HG03108 (cell line): ENCODE results near the gene RPN1.
"Not testable (repeated sequence)": the region's sequence is repeated elsewhere in the genome, so short reads cannot be mapped to it uniquely, and the experiment has no call there.

Experiments
- ATAC-seq: cut with Tn5 transposase; IDR thresholded peaks from one replicate; pipeline ENCODE4 v1.9.1; 2021; ENCODE audit warnings: moderate library complexity; ENCODE audit not compliant: unreplicated experiment

The RPN1 gene

DNA sequence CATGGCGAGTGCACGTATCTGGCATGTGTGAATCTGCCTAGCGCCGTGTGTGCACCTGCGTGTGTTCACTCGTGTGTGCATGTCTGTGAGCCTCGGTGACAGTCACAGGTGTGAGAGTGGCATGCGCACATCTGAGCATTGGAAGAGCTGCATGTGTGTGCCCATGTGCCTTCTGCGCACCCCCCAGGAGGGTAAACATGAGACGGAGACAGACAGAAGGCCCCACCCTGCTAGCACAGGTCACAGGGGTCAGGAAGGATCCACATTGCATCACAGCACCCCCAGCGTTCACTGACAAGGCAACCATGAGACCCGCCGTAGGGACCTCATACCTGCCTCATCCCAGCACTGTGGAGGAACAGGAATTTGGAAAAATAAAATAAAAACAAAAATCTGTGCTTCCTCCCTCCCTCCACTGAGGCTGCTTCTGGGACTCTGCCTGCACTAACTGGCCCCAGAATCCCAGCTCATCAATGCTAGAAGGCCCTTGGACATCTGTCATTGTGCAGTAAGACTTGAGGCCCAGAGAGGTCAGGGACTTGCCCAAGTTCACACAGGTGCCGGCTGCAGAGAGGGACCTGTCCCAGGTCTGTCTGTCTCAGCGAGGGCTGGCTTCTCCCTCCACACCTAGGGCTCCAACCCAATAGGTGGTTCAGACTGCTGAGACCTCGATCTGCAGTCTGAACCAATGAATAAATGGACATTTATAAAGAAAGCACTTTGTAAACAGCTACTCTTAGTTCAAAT is 37.4 kb downstream of the RPN1 start:
- no peak for ATAC-seq

DNA sequence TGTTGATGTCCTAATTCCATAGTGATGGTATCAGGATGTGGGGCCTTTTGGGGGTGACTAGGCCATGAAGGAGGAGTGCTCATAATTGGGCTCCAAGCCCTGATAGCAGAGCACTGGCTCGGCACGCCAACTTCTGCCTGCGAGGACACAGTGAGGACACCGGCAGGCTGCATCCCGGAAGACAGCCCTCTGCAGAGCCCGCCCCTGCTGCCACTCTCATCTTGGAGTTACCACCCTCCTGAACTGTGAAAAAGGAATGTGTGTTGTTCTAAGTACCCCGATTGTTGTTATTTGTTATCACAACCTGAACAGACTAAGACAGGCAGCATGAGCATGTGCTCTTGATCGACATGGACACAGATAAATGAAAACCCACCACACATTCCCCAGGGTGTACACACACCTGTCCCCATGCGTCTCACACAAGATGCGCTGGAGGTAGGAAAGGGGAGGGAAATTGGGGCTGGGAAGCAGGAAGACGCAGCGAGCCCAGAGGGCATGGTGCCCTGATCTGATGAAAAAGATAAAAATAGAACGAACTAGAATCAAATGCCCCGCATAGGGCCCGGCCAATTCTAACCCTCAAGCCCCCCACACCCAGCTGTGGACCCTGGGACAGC is 40.1 kb downstream of the RPN1 start:
- ATAC-seq: no peak

DNA sequence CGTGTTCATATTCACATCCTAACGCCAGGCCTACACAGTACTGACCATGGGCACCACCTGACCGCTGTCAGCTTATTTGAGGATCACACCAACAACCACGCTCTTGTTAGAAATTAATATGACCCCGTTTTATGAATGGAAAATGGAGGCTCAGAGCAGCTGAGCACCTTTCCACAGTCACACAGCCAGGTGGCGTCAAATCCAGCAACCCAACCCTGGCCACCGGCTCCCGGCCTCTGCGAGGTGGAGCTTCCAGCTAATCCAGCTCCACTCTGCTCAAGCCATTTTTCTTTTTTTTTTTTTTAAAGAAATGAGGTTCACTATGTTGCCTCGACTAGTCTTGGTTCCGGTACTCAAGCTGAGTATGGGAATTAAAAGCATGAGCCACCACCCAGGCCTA is 41.3 kb downstream of the RPN1 start:
- ATAC-seq: no peak

DNA sequence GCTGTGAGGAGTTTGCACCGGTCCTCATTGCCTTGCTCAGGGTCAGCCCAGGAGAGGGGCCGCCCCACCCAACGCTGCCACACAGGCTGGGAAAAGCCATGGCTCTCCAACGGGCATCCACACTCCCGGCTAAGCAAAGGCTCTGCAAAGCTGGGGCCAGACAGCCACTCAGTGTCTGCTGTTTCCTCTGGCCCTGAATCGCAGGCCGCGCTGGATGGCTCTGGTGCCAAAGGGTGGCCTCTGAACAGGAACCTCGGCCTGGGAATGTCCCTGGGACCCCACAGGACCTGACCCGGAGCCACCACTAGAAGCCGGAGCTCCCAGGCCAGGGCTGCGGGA is 42.9 kb downstream of the RPN1 start:
- no peak for ATAC-seq

DNA sequence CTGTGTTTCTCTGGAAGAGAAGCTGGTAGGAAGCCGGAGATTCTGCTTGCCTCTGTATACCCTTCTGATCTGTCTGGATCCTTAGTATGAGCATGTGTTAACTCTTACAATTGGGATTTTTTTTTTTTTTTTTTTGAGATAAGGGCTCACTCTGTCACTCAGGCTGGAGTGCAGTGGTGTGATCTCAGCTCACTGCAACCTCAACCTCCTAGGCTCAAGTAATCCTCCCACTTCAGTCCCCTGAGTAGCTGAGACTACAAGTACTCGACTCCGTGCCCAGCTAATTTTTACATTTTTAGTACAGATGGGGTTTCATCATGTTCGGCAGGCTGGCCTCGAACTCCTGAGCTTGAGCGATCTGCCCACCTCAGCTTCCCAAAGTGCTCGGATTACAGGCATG is 44.5 kb downstream of the RPN1 start:
- no peak for ATAC-seq

DNA sequence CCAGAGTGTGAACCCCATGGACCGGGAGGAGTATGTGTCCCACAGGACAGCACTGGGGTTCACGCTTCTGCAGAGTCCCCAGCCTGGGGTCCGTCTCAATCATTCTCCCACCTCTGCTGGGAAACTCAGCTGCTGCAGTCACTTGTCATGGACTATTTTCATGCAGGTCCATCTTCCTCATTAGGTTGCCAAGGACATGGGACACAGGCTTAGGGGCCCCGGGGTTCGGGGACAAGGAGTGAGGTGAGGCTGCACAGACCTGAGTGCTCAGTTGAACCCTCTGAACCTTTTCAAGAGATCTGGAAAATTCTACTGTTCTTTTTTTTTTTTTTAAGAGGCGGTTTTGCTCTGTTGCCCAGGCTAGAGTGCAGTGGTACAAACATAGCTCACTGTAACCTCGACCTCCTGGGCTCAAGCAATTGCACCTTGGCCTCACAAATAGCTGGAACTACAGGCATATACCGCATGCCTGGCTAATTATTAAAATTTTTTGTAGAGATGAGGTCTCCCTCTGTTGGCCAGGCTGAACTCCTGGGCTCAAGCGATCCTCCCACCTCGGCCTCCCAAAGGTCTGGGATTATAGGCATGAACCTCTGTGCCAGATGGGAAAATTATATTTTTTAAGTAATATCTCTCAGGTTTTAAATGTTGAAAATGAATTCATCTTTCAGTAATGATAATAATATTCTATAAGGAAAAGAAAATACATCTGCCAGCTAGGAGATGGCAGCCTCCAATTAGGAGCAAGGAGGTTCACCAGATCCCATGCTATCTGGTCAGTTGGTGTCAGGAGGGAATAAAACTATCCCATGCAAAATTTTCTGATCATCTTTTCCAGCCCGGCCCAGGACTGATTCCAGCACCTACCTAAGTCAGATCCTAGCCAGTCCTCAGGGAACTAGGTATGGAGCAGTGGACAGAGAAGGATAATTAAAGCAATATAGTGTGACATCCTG is 45.2 kb downstream of the RPN1 start:
- ATAC-seq: no peak

DNA sequence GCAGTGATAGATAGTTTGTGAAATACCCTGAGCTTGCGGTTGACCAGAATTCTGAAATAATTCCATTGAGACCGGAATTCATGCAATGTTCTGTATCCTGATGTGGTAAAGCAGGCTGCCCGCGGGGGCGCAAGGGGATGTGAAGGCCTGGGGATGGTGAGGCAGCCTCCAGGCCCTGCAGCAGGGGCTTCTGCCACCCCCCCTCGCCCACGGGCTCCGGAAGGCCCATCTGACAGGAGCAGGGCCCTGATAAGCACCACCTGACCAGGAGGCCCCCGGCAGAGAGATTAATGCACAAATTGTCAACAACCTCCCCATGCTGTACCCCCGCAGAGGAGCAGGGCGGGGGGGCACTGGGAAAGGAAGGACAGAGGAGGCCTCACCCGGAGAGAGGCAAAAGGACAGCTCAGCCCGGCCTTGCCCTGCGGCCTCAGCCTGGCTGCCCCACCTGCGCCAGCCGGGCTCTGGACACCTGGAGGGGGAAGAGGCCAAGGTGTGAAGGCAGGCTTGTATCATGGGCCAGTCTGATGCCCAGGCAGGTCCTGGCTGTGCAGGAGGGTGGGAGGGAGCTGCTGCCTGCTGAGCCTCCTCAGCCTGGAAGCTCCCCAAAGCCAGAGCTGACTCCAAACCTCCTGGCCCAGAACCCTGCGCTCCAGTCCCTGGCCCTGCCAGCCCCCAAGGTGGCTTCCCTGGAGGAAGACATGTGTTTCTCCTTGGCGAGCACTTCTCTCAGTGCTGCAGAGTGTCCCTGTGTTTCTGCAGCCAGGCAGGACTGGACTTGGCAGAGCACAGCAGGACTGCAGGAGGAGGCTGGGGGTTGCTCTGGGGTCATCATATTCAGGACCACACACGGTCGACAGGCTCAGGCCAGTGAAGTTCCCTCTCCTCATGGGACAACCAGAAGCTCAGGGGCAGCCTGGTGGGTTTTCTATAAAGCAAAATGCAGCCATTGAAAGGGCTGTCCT is 46.5 kb downstream of the RPN1 start:
- ATAC-seq: no peak

DNA sequence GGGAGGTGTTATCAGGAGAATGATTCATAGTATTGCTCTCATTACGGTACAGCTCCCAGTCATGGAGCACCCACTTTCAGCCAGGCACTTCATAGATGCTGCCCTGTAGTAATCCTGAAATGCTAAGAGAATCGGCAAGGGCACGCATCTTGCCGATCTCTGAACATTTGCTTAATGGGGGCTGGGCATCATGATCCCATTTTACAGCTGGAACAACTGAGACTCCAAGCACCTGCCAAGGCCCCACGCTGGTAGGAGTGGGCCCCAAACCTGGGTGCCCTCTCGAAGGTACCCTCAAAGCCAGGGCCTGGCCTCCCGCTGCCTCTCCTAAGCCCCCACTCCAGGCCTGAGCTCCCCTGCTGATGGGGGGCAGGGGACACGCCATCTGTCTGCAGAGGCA is 47.3 kb downstream of the RPN1 start:
- ATAC-seq: no peak

DNA sequence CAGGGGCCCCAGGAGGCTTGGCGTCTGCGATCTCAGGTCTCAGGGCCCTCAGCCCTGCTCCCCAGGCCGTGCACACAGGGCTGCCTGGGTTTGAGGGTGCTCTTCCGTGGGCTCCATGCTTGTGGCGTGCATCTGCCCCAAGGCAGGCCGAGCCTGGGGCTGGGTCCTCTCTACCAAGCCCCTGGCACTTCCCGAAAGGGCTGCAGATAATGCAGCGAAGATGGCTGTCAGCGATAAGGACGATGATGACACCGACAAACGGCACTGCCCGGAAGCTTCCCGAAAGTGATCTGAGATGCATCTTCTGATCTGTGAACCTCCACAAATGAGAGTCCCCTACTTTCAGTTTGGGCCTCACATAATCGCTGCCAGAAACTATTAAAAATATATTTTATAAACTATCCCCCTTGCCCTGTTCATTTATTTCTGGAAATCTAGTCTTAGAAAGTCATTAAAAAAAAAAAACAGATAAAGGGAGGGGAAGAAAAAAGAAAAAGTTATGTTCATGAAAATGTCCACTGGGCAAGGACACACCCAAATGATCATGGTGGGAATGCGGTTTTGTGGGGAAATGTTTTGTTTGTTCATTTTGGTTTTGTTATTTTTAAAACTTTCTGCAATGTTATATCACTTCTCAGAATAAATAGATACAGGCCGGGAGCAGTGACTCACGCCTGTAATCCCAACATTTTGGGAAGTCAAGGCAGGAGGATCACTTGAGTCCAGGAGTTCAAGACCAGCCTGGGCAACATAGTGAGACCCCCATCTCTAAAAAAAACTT is 51.5 kb downstream of the RPN1 start:
- ATAC-seq: no peak

DNA sequence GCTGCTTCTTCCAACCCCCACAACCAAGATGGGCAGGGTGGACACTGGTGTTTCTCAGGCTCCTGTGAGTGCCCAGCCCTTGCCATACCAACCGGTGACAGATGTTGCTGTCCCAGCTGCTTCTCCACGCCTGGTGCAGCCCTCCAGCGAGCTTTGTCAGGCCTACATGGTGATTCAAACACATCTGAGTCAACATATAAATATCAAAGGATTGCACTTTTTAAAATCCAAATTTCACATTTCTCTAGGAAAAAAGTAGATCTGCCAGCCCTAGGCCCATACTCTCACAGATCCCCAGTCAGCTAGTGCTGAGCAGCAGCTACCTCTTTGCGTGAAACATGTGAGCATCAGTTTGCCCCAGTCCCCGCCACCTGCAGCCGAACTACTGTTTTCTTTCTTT is 52.7 kb downstream of the RPN1 start:
- no peak for ATAC-seq

DNA sequence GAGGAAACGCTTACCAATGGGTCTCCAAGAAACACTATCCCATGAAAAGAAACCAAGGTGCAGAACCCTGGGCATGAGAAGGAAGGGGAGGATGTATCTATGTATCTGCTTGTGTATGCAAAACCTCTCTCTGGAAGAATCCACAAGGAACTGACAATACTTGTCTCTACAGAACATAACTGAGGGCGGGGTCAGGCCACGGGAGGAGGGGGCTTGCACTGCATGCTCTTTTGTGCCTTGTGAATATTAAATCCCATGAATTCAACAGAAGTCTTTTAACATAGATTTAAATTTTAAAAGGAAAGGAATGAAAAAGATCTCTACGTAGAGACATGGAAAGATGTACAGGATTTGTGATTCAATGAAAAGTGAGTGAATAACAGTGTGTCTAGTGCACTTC is 57.8 kb downstream of the RPN1 start:
- ATAC-seq: no peak

DNA sequence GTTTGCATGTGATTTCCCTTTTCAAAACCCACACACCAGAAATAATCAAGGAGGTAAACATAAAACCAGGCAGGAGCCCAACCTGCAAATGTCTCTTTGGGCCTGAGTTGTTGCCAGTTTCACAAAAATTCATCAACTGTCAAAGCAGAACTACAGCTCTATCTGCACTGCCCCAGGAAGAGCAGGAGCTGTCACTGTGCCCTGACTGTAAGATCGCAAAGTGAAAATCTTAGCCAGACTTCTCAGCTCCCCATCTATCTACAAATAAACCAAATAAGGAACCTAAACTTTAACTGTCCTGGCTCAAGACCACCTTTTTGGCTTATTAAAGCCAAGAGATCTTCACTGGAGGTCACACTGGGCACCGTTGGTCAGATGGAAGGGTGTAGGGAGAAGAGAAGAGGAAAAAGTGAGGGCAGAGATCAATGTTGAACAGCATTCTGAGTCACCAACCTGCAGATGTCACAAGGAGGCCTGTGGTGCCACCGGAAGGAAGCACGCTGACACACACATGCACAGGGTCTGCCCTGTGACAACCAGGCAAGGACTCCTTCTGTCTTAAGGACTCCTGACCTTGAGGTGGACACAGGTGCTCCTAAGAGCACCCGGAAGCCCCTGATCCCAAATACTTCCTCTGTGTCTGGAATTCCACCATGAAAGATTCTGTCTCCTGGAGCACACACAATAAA is 58.7 kb downstream of the RPN1 start:
- no peak for ATAC-seq

DNA sequence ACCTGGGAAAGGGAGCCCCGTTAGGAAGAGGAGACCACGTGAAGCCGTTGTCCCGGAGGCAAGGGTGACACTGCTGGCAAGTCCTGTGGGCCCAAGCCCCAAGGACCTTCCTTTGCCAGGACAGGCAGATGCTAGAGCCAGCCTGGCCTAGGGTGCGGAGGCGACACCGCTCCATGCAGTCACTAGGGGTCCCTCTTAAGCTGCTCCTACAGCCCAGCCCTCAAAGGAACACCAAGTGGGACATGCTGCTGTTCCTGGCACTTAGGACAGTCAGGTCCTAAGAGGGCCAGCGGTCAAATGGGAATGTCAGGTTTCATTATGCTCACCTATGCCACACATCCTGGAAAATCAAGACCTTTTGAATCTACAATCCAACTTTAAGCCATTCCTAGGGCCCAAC is 59.7 kb downstream of the RPN1 start:
- no peak for ATAC-seq

DNA sequence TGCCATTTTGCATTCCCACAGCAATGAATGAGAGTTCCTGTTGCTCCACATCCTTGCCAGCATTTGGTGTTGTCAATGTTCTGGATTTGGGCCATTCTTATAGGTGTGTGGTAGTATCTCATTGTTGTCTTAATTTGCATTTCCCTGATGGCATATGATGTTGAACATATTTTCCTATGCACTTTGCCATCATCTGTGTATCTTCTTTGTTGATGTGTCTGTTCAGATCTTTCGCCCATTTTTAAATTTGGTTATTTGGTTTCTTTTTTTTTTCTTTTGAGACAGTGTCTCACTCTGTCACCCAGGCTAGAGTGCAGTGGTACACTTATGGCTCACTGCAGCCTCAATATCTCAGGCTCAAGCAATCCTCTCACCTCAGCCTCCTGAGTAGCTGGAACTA is 60.6 kb downstream of the RPN1 start:
- not testable (repeated sequence) for ATAC-seq

DNA sequence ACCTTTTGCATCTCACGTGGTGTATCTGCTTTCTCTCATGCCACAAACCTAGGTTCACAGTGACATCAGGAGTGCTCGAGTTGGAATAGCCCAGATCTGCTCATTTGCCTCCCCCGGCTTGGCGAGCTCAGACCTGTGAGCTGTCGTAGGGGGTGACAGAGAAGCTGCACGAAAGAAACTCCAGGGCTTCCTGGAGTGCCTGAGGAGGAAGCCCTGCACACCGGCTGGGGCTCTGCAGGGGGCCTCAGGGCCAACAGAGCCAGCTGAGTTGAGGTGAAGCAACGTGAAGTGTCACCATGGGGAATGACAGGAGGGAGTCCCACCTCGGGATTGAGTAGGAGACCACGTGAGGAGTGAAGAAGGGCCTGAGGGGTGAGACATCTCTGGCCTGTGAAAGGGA is 62.5 kb downstream of the RPN1 start:
- no peak for ATAC-seq

DNA sequence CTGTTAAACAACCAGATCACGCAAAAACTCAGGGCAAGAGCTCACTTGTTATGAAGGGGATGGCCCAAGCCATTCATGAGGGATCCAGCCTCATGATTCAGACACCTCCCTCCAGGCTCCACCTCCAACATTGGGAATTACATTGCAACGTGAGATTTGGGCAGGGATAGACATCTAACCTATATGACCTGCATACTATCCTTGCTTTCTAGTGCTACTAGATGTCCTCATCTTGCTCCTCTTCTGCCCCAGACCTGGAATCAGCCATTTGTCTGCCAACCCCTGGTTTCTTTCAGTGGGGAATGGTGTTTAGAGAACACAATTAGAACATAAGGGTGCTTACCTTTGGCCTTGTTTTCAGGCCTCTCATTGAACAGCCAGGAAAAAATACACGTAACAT is 63.2 kb downstream of the RPN1 start:
- ATAC-seq: no peak

DNA sequence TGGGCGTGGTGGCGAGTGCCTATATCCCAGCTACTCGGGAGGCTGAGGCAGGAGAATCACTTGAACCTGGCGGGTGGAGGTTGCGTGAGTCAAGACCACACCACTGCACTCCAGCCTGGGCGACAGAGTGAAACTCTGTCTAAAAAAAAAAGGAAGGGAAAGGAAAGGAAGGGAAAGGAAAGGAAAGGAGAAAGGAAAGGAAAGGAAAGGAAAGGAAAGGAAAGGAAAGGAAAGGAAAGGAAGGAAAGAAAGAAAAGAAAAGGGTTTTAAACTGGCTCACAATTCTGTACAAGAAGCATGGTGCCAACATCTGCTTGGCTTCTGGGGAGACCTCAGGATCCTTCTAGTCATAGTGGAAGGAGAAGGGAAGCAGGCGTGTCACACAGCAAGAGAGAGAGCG is 63.7 kb downstream of the RPN1 start:
- ATAC-seq: not testable (repeated sequence)

DNA sequence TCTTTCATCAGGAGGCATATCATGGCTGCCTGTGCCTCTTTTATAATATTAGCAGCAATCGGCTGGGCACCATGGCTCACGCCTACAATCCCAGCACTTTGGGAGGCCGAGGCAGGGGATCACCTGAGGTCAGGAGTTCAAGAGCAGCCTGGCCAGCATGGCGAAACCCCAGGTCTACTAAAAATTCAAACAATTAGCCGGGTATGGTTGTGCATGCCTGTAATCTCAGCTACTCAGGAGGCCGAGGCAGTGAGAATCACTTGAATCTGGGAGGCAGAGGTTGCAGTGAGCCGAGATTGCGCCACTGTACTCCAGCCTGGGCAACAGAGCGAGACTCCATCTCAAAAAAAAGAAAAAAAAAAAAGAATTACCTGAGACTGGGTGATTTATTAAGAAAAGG is 64.2 kb downstream of the RPN1 start:
- not testable (repeated sequence) for ATAC-seq

DNA sequence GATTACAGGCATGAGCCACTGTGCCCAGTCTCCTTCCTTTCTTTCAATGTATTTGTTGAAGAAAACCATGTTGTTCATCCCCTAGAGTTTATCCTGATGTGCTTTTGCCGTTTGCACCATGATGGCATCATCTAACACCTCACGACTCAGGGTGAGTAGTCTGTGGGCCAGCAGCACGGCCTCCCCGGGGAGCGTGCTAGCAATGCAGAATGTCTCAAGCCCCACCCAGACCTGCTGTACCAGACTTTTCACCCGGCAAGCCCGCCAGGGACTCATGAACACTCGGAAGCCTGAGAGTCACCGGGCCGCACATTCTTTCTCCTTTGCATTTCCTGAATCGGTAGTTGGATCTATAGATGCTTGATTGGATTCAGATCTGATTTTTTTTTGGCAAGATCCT is 64.6 kb downstream of the RPN1 start:
- ATAC-seq: no peak
